ENCODE data around the gene LOXHD1.

GRCh38 chr18:46660957-46661749 is 4.1 kb upstream of the LOXHD1 start:
- TF ChIP-seq ZNF350 (tag by site-specific recombination; IDR thresholded peaks at IDR 0.05): no peak
- TF ChIP-seq ZFP37 (tag by site-specific recombination; IDR thresholded peaks at IDR 0.05): no peak
- no peak for TF ChIP-seq TCF7L2 (IDR thresholded peaks at IDR 0.05; ENCODE audit: borderline replicate concordance, low read depth, low read length)
- TF ChIP-seq ZBTB21 (tag by site-specific recombination; IDR thresholded peaks at IDR 0.05): no peak
- no peak for TF ChIP-seq CTCF (tag by site-specific recombination; IDR thresholded peaks at IDR 0.05)
- no peak for TF ChIP-seq REST (tag by site-specific recombination; IDR thresholded peaks at IDR 0.05)
- no peak for TF ChIP-seq ZNF639 (tag by site-specific recombination; IDR thresholded peaks at IDR 0.05)
- TF ChIP-seq ZNF791 (tag by site-specific recombination; IDR thresholded peaks at IDR 0.05): no peak
- no peak for TF ChIP-seq KLF9 (tag by site-specific recombination; IDR thresholded peaks at IDR 0.05; ENCODE audit: low read depth)
- no peak for TF ChIP-seq ZNF555 (tag by site-specific recombination; conservative IDR thresholded peaks at IDR 0.05)
- no peak for TF ChIP-seq ZNF280C (tag by site-specific recombination; IDR thresholded peaks at IDR 0.05)

All from HEK293 (cell line).